Activated CD4-positive, alpha-beta T cell treated with anti-CD3 and anti-CD28 coated beads, Interleukin-2, amount 10 ng/mL, durations not matched to agents 7 days and 5 days (primary cell): Measurements from ENCODE around the gene STK32B. TPM values are rescaled to one million over a fixed set of nuclear protein-coding genes. Genes with fewer than 3 reads are reported as not detected.
A peak's percentile ranks its signal among the peaks of the same experiment; 100 is the strongest.
"Not testable (repeated sequence)": the region's sequence is repeated elsewhere in the genome, so short reads cannot be mapped to it uniquely, and the experiment has no call there.

Experiments
- CTCF ChIA-PET: fragments of 350-600 bp; sonication (Branson Sonifier 250); formaldehyde crosslinking; loops from one replicate; lab custom pipeline; 2021; ENCODE audit warnings: antibody characterized with exemption; lab: Charles Lee
- POLR2A ChIA-PET: fragments of 350-600 bp; sonication (Branson Sonifier 250); formaldehyde crosslinking; loops from one replicate; lab custom pipeline; 2021; ENCODE audit warnings: antibody characterized with exemption; lab: Charles Lee
- DNase-seq: peaks from one replicate; pipeline ENCODE4 v3.0.0-alpha.2; 2020
- H3K27ac Mint-ChIP-seq: one replicate; pipeline ENCODE4 v1.8.0; 2021; ENCODE audit warnings: mild to moderate bottlenecking, moderate library complexity, mixed read lengths
- H3K27me3 Mint-ChIP-seq: one replicate; pipeline ENCODE4 v1.8.0; 2021; ENCODE audit warnings: mixed read lengths
- H3K36me3 Mint-ChIP-seq: one replicate; pipeline ENCODE4 v1.8.0; 2021; ENCODE audit warnings: low read depth, mixed read lengths
- H3K4me1 Mint-ChIP-seq: one replicate; pipeline ENCODE4 v1.8.0; 2021; ENCODE audit warnings: mixed read lengths
- H3K4me3 Mint-ChIP-seq: one replicate; pipeline ENCODE4 v1.8.0; 2021; ENCODE audit warnings: mild to moderate bottlenecking, moderate library complexity, mixed read lengths
- H3K9me3 Mint-ChIP-seq: one replicate; pipeline ENCODE4 v1.8.0; 2021; ENCODE audit warnings: mixed read lengths
- total RNA-seq, 2 experiments: library from RNA; stranded (reverse); gene quantifications; one replicate each; pipeline ENCODE4 v1.2.3, GENCODE V29; 2021

STK32B gene
- not detected for total RNA-seq

DNA sequence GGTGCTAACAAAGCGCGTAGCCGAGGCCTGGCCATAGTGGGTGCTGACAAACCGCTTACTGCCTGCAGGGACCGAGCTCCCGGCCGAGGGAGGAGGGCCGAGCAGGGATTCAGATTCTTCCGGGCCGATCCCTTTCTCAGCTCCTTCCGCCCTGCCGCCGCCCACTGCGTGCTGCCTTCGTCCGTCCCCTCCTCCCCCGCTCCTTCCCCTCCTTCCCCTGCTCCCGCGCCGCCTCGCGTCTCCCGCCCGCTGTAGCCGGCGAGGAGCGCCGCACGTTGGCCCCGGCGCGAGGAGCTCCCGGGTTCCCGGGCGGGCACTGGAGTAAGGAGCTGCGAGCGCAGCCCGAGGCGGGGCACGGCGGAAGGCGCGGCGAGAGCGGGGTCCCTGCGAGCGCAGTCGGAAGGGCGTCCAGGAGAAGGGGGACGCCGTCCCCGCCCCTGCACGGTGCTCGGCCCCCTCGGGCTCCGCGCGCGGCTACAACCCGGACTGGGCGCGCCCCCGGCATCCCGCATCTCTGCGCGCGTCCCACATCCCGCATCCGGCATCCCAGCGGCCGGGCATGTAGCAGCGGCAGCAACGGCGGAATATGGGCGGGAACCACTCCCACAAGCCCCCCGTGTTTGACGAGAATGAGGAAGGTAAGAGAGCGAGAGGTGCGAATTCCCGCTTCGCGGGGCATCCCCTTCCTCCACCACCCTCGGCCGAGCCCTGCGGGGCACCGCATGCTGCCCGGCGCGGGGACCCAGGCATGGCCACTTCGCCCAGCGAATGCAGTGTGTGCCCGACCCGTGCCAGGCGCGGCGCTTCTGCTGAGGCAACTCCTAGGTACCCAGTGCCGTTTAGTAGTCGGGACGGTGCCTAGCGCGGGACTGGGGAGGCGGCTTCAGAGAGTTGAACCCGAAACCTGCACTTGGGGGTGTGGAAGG lies at the start of gene STK32B:
STK32B (plus strand) TSS at position 203 of the 926 bp plus-strand sequence.
- H3K27me3 Mint-ChIP-seq: peaks cover 51% of the 10 kb centered on the region
- ChIA-PET POLR2A (no interaction called here), CTCF (no interaction called here)
- H3K27ac Mint-ChIP-seq: no peak within 1 kb of the TSS
- DNase-seq: peak; percentile 38
- no peaks in the 10 kb centered on the region for H3K36me3 Mint-ChIP-seq
- H3K9me3 Mint-ChIP-seq: no peaks in the 10 kb centered on the region
- H3K4me1 Mint-ChIP-seq: peaks cover 6% of the 10 kb centered on the region
- peak within 1 kb of the TSS; percentile 65 for H3K4me3 Mint-ChIP-seq

- H3K4me1 Mint-ChIP-seq, CTCF ChIA-PET, H3K36me3 Mint-ChIP-seq, H3K27ac Mint-ChIP-seq, DNase-seq, H3K4me3 Mint-ChIP-seq, POLR2A ChIA-PET, H3K9me3 Mint-ChIP-seq: not testable (repeated sequence)
- peaks cover 16% of the 10 kb centered on the region for H3K27me3 Mint-ChIP-seq
Observed at GRCh38 chr4:5001641-5002040, 49.6 kb upstream of the STK32B start.

DNA sequence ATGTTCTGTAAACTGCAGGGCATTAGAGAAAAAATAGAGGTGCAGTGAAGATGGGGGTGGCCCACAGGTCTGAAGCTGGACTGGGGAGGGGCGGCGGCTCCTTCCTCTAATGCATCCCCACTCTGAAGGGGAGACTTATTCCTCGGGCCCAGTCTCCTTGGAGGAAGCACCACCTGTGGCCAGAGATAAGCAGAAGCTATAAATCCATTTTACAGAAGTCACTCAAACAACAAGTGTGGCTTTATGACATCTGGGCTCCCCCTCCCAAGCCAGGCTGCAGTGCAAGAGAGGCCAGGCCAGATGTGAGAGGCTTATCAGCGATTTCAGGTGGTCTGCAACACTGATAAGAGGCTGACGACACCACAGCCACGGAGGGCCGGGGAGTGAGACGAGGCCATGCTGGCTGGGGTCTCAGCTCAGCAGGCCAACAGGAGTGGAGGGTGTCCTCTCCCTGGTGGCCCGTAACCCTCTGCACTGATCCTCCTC lies 47.9 kb upstream of the STK32B start:
- Mint-ChIP-seq H3K9me3 (no peaks in the 10 kb centered on the region), H3K4me1 (no peaks in the 10 kb centered on the region), H3K4me3 (no peak overlapping the region), H3K36me3 (no peaks in the 10 kb centered on the region), H3K27ac (no peak overlapping the region), H3K27me3 (peaks cover 13% of the 10 kb centered on the region)
- ChIA-PET POLR2A (no interaction called here), CTCF (no interaction called here)
- no peak for DNase-seq

DNA sequence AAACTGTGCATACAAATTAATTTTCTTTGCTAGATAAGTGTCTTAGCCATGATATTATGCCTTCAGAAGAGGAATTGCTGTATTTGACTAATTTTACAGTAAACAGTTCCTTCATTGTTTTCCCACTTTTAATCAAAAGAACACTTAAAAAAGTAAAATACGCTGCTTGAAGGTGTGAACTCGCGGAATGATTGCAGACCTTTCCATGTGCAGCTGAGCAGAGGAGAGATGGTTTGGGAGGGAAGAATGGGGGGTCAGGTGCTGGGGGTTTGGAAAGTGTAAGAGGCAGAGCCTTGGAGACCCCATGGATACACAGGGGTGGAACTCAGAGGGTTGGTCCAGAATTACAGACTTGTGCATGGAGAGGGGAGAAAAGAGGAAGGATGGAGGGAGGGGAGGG lies 47.4 kb upstream of the STK32B start:
- peaks cover 13% of the 10 kb centered on the region for H3K27me3 Mint-ChIP-seq
- DNase-seq: no peak
- H3K9me3 Mint-ChIP-seq: no peaks in the 10 kb centered on the region
- H3K4me3 Mint-ChIP-seq: no peak overlapping the region
- ChIA-PET CTCF (no interaction called here), POLR2A (no interaction called here)
- no peaks in the 10 kb centered on the region for H3K4me1 Mint-ChIP-seq
- no peaks in the 10 kb centered on the region for H3K36me3 Mint-ChIP-seq
- H3K27ac Mint-ChIP-seq: no peak overlapping the region

GRCh38 chr4:5004496-5004895 lies 46.8 kb upstream of the STK32B start:
- ChIA-PET POLR2A (no interaction called here), CTCF (no interaction called here)
- Mint-ChIP-seq H3K4me1 (no peaks in the 10 kb centered on the region), H3K9me3 (no peaks in the 10 kb centered on the region), H3K36me3 (no peaks in the 10 kb centered on the region), H3K4me3 (no peak overlapping the region), H3K27ac (no peak overlapping the region), H3K27me3 (peaks cover 11% of the 10 kb centered on the region)
- DNase-seq: no peak

DNA sequence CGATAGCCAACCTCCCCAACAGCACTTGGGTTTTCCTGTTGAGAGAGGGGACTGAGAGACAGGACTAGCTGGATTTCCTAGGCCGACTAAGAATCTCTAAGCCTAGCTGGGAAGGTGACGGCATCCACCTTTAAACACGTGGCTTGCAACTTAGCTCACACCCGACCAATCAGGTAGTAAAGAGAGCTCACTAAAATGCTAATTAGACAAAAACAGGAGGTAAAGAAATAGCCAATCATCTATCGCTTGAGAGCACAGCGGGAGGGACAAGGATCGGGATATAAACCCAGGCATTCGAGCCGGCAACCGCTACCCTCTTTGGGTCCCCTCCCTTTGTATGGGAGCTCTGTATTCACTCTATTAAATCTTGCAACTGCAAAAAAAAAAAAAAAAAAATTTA lies 44.3 kb upstream of the STK32B start:
- H3K27me3 Mint-ChIP-seq, H3K4me3 Mint-ChIP-seq, DNase-seq, H3K36me3 Mint-ChIP-seq, H3K9me3 Mint-ChIP-seq, H3K27ac Mint-ChIP-seq, POLR2A ChIA-PET, H3K4me1 Mint-ChIP-seq, CTCF ChIA-PET: not testable (repeated sequence)

- no peaks in the 10 kb centered on the region for H3K9me3 Mint-ChIP-seq
- no peak overlapping the region for H3K27ac Mint-ChIP-seq
- no peaks in the 10 kb centered on the region for H3K36me3 Mint-ChIP-seq
- peaks cover 5% of the 10 kb centered on the region for H3K27me3 Mint-ChIP-seq
- no peaks in the 10 kb centered on the region for H3K4me1 Mint-ChIP-seq
- ChIA-PET CTCF (no interaction called here), POLR2A (no interaction called here)
- no peak for DNase-seq
- H3K4me3 Mint-ChIP-seq: no peak overlapping the region
Observed at GRCh38 chr4:5009796-5010195, 41.5 kb upstream of the STK32B start.

GRCh38 chr4:5010984-5011383 lies 40.3 kb upstream of the STK32B start:
- Mint-ChIP-seq H3K4me3 (no peak overlapping the region), H3K36me3 (no peaks in the 10 kb centered on the region), H3K27me3 (peaks cover 5% of the 10 kb centered on the region), H3K4me1 (no peaks in the 10 kb centered on the region), H3K27ac (no peak overlapping the region), H3K9me3 (no peaks in the 10 kb centered on the region)
- CTCF ChIA-PET: no interaction called here
- DNase-seq: no peak
- POLR2A ChIA-PET: no interaction called here

DNA sequence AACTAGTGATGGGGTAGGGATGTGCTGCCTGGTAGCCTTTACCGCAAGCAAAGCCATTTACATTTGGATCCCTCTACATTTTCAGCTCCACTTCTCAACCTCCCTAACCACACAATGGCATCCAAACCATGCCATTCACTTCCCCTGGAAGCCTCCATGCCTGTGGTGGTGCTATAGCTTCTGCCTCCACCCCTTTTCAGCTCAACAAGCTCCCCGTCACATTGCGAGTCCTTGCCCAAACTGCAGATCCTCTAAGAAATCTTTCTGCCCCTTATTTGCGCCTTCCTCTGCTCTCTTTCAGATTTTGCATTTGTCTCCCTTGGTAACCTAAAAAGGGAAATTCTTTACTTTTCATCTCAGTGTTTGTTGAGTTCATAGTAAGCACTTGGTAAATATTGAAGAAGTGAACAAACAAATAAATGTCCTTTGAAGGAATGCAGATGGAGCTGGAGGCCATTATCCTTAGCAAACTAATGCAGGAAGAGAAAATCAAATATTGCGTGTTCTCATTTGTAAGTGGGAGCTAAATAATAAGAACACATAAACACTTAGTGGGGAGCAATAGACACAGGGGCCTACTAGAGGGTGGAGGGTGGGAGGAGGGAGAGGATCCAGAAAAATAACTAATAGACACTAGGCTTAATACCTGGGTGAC lies 38.9 kb upstream of the STK32B start:
- peaks cover 12% of the 10 kb centered on the region for H3K27me3 Mint-ChIP-seq
- CTCF ChIA-PET: no interaction called here
- no peaks in the 10 kb centered on the region for H3K9me3 Mint-ChIP-seq
- no peak overlapping the region for H3K4me3 Mint-ChIP-seq
- no peak overlapping the region for H3K27ac Mint-ChIP-seq
- POLR2A ChIA-PET: no interaction called here
- DNase-seq: no peak
- no peaks in the 10 kb centered on the region for H3K36me3 Mint-ChIP-seq
- H3K4me1 Mint-ChIP-seq: no peaks in the 10 kb centered on the region

DNA sequence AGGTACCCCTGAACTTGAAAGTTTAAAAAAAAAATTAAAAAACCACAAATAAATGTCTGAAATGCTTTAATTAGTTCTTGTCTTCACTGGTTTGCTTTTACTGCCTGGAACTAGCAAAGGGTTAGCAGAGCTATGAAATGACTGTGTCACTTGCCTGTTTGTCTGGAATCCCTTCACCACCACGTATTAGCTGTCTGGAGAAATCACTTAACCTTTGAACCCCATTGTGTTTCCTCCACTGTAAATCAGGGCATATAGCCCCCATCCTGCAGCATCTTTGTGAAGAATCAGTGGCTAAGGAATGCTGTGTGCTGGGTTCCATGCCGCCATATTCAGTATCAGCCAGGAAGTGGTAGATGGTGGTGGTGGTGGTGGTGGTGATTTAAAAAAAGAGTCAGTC lies 38.3 kb upstream of the STK32B start:
- POLR2A ChIA-PET: no interaction called here
- Mint-ChIP-seq H3K27me3 (peaks cover 12% of the 10 kb centered on the region), H3K36me3 (no peaks in the 10 kb centered on the region), H3K4me3 (no peak overlapping the region), H3K27ac (no peak overlapping the region), H3K4me1 (no peaks in the 10 kb centered on the region), H3K9me3 (no peaks in the 10 kb centered on the region)
- CTCF ChIA-PET: no interaction called here
- DNase-seq: no peak

- Mint-ChIP-seq H3K27me3 (peaks cover 14% of the 10 kb centered on the region), H3K36me3 (no peaks in the 10 kb centered on the region), H3K27ac (no peak overlapping the region), H3K9me3 (no peaks in the 10 kb centered on the region), H3K4me1 (no peaks in the 10 kb centered on the region), H3K4me3 (no peak overlapping the region)
- POLR2A ChIA-PET: no interaction called here
- CTCF ChIA-PET: no interaction called here
- DNase-seq: no peak
Observed at GRCh38 chr4:5014007-5014682, 37.1 kb upstream of the STK32B start.

GRCh38 chr4:5018096-5018495 lies 33.2 kb upstream of the STK32B start:
- no peaks in the 10 kb centered on the region for H3K9me3 Mint-ChIP-seq
- peaks cover 16% of the 10 kb centered on the region for H3K27me3 Mint-ChIP-seq
- H3K36me3 Mint-ChIP-seq: no peaks in the 10 kb centered on the region
- no peak overlapping the region for H3K27ac Mint-ChIP-seq
- no peaks in the 10 kb centered on the region for H3K4me1 Mint-ChIP-seq
- ChIA-PET POLR2A (no interaction called here), CTCF (interaction anchor here (1.4 kb wide), 1 partner anchor 17 kb away, joined by 3 read pairs; no protein-coding TSS in a partner anchor)
- DNase-seq: no peak
- no peak overlapping the region for H3K4me3 Mint-ChIP-seq

- H3K9me3 Mint-ChIP-seq: no peaks in the 10 kb centered on the region
- peaks cover 16% of the 10 kb centered on the region for H3K27me3 Mint-ChIP-seq
- no peaks in the 10 kb centered on the region for H3K36me3 Mint-ChIP-seq
- H3K27ac Mint-ChIP-seq: no peak overlapping the region
- no peak overlapping the region for H3K4me3 Mint-ChIP-seq
- no peaks in the 10 kb centered on the region for H3K4me1 Mint-ChIP-seq
- CTCF ChIA-PET: interaction anchor here (1.4 kb wide), 1 partner anchor 16 kb away, joined by 3 read pairs; no protein-coding TSS in a partner anchor
- no peak for DNase-seq
- POLR2A ChIA-PET: no interaction called here
Observed at GRCh38 chr4:5018603-5019002, 32.7 kb upstream of the STK32B start.
